Small intestine (tissue), 7 donors: Measurements from ENCODE around the gene CD164. TPM values are rescaled to one million over a fixed set of nuclear protein-coding genes. Genes with fewer than 3 reads are reported as not detected.

Source experiments
- DNase-seq, 2 donors: peaks; one replicate each; pipeline versions ENCODE4 v3.0.0 to v3.0.0-alpha.2; 2013
- FAIRE-seq: peaks from 2 replicates; lab custom pipeline; 2012; peaks lifted over from hg19 to GRCh38; lab: Jason Lieb, UNC
- H3K27ac ChIP-seq, 3 donors: one replicate each; pipeline ENCODE4 v1.5.1; 2013; ENCODE audit warnings: low read length in 2 of 3, mild to moderate bottlenecking in 2 of 3, control low read depth in 1 of 3, inconsistent platforms in 1 of 3, low read depth in 1 of 3, moderate library complexity in 1 of 3
- H3K27me3 ChIP-seq, 3 donors: one replicate each; pipeline ENCODE4 v1.6.1; 2013; ENCODE audit warnings: low read length in 3 of 3, inconsistent platforms in 1 of 3; ENCODE audit not compliant: control insufficient read depth in 3 of 3, insufficient read depth in 3 of 3
- H3K36me3 ChIP-seq, 3 donors: one replicate each; pipeline ENCODE4 v1.6.1; 2013; ENCODE audit warnings: low read length in 3 of 3, inconsistent platforms in 1 of 3, low read depth in 1 of 3, mild to moderate bottlenecking in 1 of 3, moderate library complexity in 1 of 3; ENCODE audit not compliant: control insufficient read depth in 3 of 3, insufficient read depth in 2 of 3
- H3K4me1 ChIP-seq, 3 donors: one replicate each; pipeline ENCODE4 v1.6.1; 2013; ENCODE audit warnings: low read length in 2 of 3, inconsistent platforms in 1 of 3, low read depth in 1 of 3, mild to moderate bottlenecking in 1 of 3, moderate library complexity in 1 of 3; ENCODE audit not compliant: control insufficient read depth in 3 of 3, insufficient read depth in 2 of 3
- H3K4me3 ChIP-seq, 3 donors: one replicate each; pipeline ENCODE4 v1.5.1; 2013; ENCODE audit warnings: low read length in 3 of 3, control low read depth in 1 of 3, inconsistent platforms in 1 of 3, low read depth in 1 of 3, mild to moderate bottlenecking in 1 of 3, moderate library complexity in 1 of 3
- H3K9me3 ChIP-seq, 2 donors: one replicate each; pipeline ENCODE4 v1.6.1; 2013; ENCODE audit warnings: low read depth in 1 of 2, low read length in 1 of 2; ENCODE audit not compliant: control insufficient read depth in 2 of 2, insufficient read depth in 1 of 2
- WGBS, 3 donors: extraction: QIAGEN DNeasy Blood & Tissue Kit; methylation state at CpG; one replicate each; pipeline ENCODE4 v1.1.7; 2013; 5-methylcytosine and 5-hydroxymethylcytosine counted together
- polyA plus RNA-seq, 4 donors: library from polyadenylated mRNA; stranded (reverse) in 3 of 4; unstranded in 1 of 4; fragments of 200-250 nt in 3 of 4; fragments of 120-200 nt in 1 of 4; gene quantifications; one replicate each; pipeline versions ENCODE4 v1.2.1 to v1.2.3, GENCODE V29; 2013
- donor health status: healthy with polysubstance abuse.
- donor health status: control.
- donor health status: control.
- donor health status: Bipolar disorder and iron deficiency.
- donor health status: healthy.

The CD164 gene
- polyA plus RNA-seq, 4 donors: 151 to 737 (median 172) TPM

DNA sequence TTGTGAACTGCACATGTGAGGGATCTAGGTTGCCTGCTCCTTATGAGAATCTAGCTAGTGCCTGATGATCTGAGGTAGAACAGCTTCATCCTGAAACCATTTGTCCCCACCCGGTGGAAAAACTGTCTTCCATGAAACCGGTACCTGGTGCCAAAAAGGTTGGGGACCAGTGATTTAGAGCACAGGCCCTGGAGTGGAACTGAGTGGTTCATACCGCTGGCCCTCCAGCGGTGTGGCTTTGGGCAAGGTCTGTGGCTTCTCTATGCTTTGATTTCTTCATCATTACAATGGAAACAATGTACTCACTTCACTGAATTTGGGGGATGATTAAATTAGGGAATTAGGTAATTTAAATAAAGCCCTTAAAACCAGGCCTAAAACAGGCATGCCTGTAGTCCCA is 36.3 kb downstream of the CD164 start:
- Histone ChIP-seq H3K9me3 (no peaks in the 10 kb centered on the region), H3K4me1 (peaks cover 9 to 47% (median 11%) of the 10 kb centered on the region in 3 donors), H3K4me3 (no peak overlapping the region), H3K27ac (no peak overlapping the region), H3K27me3 (no peaks in the 10 kb centered on the region), H3K36me3 (peaks cover 0 to 4% (median 0%) of the 10 kb centered on the region in 3 donors)
- FAIRE-seq (no peak), DNase-seq (no peak)
- WGBS, 3 donors: 86 to 91% (median 89%) methylated on average over 4 of the region's 4 CpGs

DNA sequence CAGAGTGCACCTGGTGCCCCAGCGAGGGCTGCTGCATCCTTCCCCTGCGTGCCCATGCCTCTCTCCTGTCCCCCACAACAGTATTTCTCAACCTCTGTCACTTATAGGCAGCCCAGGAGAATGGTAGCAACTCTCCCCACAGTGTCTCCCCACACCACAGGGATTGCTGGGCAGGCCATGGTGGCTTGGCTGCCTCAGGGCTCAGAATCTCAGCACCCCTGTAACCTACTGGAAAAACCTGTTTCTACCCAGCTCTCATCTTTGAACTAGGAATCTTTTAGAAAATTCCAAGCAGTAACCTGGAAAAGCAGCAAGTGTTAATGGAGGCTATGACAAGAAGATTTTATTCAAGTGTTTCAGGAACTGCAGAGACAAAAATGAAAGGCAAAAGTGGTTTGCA is 38.0 kb downstream of the CD164 start:
- peak in 1 of 2 donors; percentile 62 for DNase-seq
- no peak overlapping the region for H3K27ac ChIP-seq
- peaks cover 0 to 30% (median 3%) of the 10 kb centered on the region in 3 donors for H3K4me1 ChIP-seq
- no peaks in the 10 kb centered on the region for H3K9me3 ChIP-seq
- H3K27me3 ChIP-seq: no peaks in the 10 kb centered on the region
- FAIRE-seq: no peak
- no peak overlapping the region for H3K4me3 ChIP-seq
- WGBS, 3 donors: 29 to 68% (median 55%) methylated on average over 2 of the region's 2 CpGs
- peaks cover 0 to 4% (median 0%) of the 10 kb centered on the region in 3 donors for H3K36me3 ChIP-seq

DNA sequence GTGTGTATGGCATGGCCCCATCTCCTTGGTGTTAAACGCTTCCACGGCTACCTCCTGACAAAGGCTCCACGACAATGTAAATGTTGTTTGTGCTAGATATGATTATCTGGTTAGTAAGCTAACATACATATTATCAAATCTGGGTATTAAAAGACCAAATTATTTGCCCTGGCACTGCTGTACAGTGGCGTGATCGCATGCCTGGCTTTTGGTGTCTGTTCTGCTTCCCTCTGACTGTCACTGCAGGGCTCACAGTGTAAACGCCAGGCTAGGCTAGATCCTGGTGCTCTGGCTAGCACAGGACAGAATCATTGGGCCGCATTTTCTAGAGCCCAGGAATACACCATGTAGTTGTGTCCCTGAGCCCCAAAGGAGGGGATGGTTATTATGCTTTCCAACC is 38.7 kb downstream of the CD164 start:
- DNase-seq: no peak

DNA sequence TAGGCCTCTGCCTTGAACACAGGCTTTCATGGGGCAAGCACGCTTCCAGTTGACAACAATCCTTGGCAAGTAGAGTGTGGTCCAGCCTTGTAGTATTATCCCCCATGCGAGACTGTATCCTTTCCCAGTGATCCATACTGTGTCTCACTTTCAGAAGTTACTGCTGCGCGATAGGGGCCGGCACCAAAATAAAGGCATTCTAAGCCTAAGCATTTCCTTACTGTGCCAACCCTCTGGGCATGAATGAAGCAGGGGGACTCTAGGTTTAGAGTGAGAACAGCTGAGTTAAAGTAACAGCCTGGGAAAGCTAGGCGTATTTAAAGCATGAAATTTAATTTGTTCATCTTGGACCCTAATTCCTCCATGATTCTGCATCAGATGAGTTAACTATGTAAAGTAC is 39.4 kb downstream of the CD164 start:
- DNase-seq: no peak
- Histone ChIP-seq H3K4me3 (no peak overlapping the region), H3K36me3 (peaks cover 0 to 4% (median 0%) of the 10 kb centered on the region in 3 donors), H3K4me1 (peaks cover 0 to 18% (median 3%) of the 10 kb centered on the region in 3 donors), H3K9me3 (no peaks in the 10 kb centered on the region), H3K27ac (no peak overlapping the region), H3K27me3 (no peaks in the 10 kb centered on the region)
- 95 to 97% (median 97%) methylated on average over 6 of the region's 6 CpGs for WGBS, 3 donors
- FAIRE-seq: no peak

More for the DNA sequence above, 38.7 kb downstream of the CD164 start:
- Histone ChIP-seq H3K9me3 (no peaks in the 10 kb centered on the region), H3K4me1 (peaks cover 0 to 24% (median 3%) of the 10 kb centered on the region in 3 donors), H3K27ac (no peak overlapping the region), H3K27me3 (no peaks in the 10 kb centered on the region), H3K36me3 (peaks cover 0 to 4% (median 0%) of the 10 kb centered on the region in 3 donors), H3K4me3 (no peak overlapping the region)
- FAIRE-seq: no peak
- 73 to 92% (median 89%) methylated on average over 7 of the region's 7 CpGs for WGBS, 3 donors

DNA sequence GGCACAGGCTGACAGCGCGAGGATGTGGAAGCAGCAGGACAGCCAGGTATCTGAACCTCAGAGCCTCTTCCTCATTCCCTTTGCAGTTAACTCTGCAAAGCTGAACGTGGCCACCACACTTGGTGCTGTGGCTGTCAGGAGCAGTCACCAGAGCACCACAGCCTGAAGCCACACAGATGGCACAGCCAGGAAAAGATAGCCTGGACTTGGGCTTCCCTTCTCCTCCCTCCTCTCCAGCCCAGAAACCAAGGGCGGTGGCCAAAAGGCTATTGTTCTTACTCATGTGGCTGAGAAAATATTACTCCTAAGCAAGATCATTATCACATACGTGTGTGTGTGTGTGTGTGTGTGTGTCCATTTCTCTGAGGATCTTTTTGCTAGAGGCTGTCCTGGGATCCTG is 39.8 kb downstream of the CD164 start:
- Histone ChIP-seq H3K27me3 (no peaks in the 10 kb centered on the region), H3K27ac (no peak overlapping the region), H3K9me3 (no peaks in the 10 kb centered on the region), H3K36me3 (peaks cover 0 to 4% (median 0%) of the 10 kb centered on the region in 3 donors), H3K4me1 (peaks cover 0 to 14% (median 3%) of the 10 kb centered on the region in 3 donors), H3K4me3 (no peak overlapping the region)
- no peak for FAIRE-seq
- 73 to 77% (median 74%) methylated on average over 5 of the region's 5 CpGs for WGBS, 3 donors
- no peak for DNase-seq

DNA sequence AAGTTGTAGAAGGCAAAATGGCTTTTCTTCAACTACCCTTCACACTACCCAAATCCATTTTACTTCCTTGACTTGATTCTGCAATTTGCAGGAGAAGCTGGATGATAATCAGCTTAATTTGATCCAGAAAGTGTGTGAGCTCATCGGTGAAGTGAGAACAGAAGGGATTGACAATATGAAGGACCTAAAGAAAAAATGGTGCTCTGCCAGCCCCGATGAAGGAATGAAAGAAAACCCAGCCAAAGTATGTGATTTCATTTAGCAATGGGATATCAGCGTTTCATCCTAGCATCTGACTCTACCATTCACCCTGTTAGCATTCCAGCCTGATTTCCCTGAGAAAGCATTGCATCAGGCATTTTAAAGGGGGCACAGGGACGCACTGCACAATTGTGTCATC is 41.5 kb downstream of the CD164 start:
- FAIRE-seq: no peak
- WGBS, 3 donors: 86 to 98% (median 96%) methylated on average over 4 of the region's 4 CpGs
- H3K4me1 ChIP-seq: peaks cover 0 to 9% (median 2%) of the 10 kb centered on the region in 3 donors

DNA sequence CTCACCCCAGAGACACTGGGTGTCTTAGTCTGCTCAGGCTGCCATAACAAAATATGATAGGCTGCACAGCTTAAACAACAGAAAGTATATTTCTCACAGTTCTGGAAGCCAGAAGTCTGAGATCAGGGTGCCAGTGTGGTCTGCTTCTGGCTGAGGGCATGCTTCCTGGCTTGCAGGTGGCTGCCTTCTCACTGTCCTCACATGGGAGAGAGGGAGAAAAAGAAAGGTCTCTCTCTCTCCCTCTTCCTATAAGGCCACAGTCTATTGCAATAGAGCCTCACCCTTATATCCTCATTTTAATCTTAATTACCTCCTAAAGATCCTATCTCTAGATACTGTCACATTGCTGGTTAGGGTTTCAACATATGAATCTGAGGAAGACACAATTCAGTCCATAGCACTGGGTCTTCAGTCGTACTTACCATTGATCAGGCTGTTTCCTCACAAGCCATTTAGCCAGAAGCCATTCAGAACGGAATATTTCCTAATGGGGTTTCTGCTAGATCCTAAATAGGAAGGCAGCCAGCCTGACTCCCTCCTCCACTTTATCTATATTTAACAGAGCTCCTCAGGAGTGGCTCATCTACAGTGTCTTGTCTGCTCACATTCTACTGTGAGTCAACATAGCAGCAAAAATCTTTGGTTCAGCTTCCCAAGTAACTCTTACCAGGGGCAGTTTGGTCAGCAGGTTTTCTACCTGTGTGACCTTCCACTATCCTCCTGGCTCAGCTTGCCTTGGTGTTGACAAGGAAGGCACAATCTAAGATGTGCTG is 42.2 kb downstream of the CD164 start:
- Histone ChIP-seq H3K36me3 (peaks cover 0 to 4% (median 0%) of the 10 kb centered on the region in 3 donors), H3K27me3 (no peaks in the 10 kb centered on the region), H3K27ac (no peak overlapping the region), H3K4me3 (no peak overlapping the region), H3K4me1 (peaks cover 0 to 9% (median 2%) of the 10 kb centered on the region in 3 donors), H3K9me3 (no peaks in the 10 kb centered on the region)
- WGBS, 3 donors: 84 to 98% (median 90%) methylated on average over 2 of the region's 2 CpGs
- DNase-seq (no peak), FAIRE-seq (no peak)

More for the DNA sequence above, 41.5 kb downstream of the CD164 start:
- Histone ChIP-seq H3K4me3 (no peak overlapping the region), H3K36me3 (peaks cover 0 to 4% (median 0%) of the 10 kb centered on the region in 3 donors), H3K9me3 (no peaks in the 10 kb centered on the region), H3K27me3 (no peaks in the 10 kb centered on the region), H3K27ac (no peak overlapping the region)
- no peak for DNase-seq

DNA sequence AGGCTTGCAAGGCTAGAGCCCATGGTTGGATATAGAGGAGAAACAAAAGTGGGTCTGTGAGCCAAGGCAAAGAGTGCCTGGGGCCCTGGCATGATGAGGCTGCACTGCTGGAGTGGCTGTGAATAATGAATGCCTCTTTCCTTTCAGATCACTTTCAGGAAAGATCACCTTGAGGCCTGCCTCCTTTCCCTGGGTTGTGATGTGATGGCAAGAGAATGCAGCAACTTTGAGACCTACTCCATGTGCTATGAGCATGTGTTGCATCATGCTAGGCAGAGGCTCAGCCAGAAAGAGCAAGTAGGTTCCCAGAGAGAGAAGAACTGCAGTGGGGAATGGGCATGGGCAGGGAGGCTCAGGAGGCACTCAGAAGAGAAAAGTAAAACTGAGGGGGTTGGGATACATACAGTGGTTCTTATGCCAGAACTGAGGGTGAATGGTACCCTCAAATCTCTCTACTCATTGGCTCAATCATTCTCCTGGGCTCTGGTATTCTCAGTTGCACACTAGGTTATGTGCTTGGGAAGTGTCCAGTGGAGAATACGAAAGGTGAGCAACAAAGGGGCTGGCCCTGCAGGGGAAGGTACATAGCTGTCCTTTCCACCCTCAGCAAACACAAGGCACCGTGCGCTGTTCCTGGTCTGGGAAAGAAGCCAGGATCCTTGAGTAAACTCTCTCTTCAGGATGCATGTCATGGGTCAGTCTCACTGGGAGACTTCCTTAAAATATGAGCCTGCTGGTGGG is 45.9 kb downstream of the CD164 start:
- no peaks in the 10 kb centered on the region for H3K27me3 ChIP-seq
- no peak overlapping the region for H3K4me3 ChIP-seq
- H3K27ac ChIP-seq: peak overlapping the region in 2 of 3 donors; percentile 27 to 56
- peaks cover 0 to 4% (median 0%) of the 10 kb centered on the region in 3 donors for H3K36me3 ChIP-seq
- WGBS, 3 donors: 15 to 53% (median 40%) methylated on average over 3 of the region's 3 CpGs
- peaks cover 4 to 24% (median 6%) of the 10 kb centered on the region in 3 donors for H3K4me1 ChIP-seq
- DNase-seq (peak in 1 of 2 donors; percentile 89), FAIRE-seq (no peak)
- peaks cover 0 to 6% of the 10 kb centered on the region in 2 donors for H3K9me3 ChIP-seq
